Measurements from ENCODE around the gene TLR9.
"Not testable (repeated sequence)": the region's sequence is repeated elsewhere in the genome, so short reads cannot be mapped to it uniquely, and the experiment has no call there.

Gene TLR9, protein sequence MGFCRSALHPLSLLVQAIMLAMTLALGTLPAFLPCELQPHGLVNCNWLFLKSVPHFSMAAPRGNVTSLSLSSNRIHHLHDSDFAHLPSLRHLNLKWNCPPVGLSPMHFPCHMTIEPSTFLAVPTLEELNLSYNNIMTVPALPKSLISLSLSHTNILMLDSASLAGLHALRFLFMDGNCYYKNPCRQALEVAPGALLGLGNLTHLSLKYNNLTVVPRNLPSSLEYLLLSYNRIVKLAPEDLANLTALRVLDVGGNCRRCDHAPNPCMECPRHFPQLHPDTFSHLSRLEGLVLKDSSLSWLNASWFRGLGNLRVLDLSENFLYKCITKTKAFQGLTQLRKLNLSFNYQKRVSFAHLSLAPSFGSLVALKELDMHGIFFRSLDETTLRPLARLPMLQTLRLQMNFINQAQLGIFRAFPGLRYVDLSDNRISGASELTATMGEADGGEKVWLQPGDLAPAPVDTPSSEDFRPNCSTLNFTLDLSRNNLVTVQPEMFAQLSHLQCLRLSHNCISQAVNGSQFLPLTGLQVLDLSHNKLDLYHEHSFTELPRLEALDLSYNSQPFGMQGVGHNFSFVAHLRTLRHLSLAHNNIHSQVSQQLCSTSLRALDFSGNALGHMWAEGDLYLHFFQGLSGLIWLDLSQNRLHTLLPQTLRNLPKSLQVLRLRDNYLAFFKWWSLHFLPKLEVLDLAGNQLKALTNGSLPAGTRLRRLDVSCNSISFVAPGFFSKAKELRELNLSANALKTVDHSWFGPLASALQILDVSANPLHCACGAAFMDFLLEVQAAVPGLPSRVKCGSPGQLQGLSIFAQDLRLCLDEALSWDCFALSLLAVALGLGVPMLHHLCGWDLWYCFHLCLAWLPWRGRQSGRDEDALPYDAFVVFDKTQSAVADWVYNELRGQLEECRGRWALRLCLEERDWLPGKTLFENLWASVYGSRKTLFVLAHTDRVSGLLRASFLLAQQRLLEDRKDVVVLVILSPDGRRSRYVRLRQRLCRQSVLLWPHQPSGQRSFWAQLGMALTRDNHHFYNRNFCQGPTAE

DNA sequence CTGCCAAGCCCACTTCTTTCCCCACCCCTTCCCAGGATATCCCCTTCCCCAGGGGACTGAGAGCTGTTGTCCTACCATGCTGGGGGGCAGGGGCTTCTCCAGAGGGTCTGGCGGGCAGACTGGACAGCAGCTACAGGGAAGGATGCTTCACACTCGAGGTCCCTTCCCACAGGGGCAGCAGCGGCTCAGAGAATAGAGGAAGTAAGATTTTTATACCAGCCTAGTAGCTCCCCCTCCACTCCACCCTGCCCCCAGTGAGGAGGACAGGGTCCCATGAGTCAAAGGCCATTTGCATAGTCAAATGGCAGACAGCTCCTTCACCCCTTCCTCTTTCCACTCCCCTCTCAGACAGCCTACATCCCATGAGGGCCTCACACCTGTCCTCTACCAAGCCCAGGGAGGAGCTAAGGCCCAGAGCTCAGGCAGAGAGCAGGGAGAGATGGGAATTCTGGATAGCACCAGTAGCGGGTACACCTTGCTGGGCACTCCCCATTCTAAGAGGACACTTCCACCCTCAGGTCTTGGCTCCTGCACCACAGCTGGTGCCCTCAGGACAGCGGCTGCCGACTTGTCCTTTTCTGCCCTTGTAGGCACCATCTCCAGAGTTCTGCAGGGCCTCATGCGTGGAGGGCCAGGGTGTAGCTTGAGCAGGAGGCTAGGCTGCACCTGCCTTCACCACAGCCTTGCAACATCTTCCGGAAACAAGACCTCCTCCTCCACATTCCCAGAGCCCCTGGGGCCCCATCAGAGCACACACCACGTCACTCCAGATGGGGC is at the start of gene TLR9:
Gene TLR9, minus strand, starts transcription at position 194 of the 777 bp plus-strand sequence. Its CDS starts 116 bp downstream, at position 78.
- no peak for DNase-seq

DNA sequence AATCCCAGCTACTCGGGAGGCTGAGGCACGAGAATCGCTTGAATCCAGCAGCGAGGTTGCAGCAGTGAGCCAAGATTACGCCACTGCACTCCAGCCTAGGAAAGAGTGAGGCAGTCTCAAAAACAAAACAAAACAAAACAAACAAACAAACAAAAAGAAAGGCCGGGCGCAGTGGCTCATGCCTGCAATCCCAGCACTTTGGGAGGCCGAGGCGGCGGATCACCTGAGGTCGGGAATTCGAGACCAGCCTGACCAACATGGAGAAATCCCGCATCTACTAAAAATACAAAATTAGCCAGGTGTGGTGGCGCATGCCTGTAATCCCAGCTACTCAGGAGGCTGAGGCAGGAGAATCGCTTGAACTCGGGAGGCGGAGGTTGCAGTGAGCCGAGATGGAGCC is 49.3 kb upstream of the TLR9 start:
- DNase-seq: not testable (repeated sequence)

DNA sequence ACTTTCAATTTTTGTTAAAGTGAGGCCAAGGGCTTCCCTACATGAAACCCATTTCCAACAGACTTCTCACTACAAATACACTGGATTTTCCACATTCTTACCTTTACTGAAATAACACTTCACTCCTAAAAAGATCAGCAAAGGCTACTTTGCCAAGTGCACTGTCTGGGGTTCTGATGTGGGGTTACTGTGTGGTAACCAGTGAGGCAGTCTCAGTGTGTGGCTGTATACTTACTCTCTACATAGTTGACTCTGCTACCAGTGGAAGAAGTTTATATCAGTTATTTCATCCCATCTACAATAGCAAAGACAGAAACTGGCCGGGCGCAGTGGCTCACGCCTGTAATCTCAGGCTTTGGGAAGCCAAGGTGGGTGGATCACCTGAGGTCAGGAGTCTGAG is 47.4 kb upstream of the TLR9 start:
- DNase-seq: no peak

DNA sequence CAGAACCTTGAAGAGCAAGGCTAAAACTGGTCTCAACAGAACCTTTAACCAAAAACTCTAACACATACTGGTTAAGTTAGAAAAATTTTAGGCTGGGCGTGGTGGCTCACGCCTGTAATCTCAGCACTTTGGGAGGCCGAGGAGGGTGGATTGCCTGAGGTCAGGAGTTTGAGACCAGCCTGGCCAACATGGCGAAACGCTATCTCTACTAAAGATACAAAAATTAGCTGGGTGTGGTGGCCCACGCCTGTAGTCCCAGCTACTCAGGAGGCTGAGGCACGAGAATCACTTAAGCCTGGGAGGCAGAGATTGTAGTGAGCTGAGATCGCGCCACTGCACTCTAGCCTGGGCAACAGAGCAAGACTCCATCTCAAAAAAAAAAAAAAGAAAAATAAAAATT is 46.7 kb upstream of the TLR9 start:
- DNase-seq: not testable (repeated sequence)

DNA sequence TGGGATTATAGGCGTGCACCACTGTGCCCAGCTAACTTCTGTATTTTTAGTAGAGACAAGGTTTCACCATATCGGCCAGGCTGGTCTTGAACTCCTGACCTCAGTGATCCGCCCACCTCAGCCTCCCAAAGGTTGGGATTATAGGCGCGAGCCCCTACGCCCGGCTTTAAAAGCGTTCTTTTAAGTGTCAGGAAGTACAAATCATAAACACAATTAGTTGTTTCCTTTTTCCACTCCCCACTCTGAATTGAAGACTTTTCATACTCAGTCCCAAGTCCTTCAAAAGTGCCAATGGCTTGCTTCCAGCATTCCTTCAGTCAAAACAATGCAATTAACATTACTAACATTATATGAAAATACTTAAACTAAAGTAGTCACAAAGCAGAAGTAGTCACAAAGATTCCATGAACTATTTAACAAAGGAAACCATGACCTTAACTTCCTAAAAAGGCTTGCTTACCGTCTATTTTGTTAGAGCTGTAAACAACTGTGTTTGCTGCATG is 44.9 kb upstream of the TLR9 start:
- no peak for DNase-seq

DNA sequence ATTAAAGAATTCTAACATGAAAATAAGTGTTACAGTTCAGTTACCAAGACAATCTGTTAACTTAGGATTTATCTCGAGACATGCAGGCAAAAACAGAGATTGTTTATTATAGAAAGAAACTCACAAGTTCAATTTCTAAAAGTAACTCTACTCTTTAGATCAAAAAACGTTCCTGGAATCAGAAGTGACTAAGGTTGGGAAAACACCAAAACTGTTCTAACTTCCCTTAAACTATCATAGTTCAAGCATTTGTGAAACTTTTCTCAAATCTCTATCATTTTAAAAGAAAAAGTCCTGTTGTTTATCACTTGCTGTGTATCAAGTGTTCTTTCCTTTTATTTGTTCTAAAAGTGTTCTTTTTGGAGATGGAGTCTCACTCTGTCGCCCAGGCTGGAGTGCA is 44.3 kb upstream of the TLR9 start:
- DNase-seq: no peak

DNA sequence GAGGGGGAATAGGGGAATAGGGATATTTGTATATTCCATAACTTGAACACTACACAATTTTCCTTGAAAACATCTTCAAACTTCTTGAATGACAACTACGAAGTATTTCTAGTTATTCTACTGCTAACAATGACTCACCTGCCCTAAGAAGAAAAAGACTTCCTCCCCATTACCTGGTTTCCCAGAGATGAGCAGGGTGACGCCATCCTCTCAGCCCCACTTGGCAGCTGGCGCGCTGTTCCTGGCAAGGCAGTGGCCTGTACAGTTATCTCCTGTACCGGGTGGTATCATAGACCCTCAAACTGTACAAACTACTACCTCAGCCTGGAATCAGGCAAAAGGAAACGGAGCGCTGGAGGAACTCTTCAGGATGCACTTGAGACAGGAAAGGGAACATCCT is 42.6 kb upstream of the TLR9 start:
- DNase-seq: no peak

DNA sequence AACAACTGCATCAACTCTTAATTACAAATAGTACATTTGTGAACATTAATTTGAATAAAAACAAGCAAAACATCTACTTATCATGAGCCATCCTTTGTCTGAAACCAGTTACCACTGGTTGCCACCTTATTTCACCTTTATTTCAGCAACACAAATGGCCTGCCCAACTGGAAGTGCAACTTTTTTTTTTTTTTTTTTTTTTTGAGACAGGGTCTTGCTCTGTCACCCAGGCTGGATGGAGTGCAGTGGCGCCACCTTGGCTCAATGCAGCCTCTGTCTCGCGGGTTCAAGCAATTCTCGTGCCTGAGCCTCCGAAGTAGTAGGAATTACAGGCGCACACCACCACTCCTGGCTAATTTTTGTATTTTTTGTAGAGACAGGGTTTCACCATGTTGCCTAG is 39.9 kb upstream of the TLR9 start:
- no peak for DNase-seq

DNA sequence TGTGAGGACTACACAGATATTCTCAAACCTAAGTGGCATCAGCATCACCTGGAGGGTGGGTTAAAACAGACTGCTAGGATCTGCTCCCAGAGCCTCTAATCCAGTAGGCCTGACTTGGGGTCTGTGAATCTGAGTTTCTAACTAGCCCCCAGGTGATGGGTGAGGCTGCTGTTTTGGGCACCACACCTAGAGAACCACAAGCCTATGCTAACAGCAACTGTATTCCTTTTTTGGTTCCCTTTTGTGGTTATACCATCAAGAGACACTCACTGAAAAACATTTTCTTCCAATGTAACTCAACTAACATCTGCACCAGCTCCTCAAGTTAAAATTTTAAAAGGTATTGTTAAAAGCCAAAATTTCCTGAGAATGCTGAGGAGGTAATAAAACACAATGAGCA is 37.0 kb upstream of the TLR9 start:
- no peak for DNase-seq

DNA sequence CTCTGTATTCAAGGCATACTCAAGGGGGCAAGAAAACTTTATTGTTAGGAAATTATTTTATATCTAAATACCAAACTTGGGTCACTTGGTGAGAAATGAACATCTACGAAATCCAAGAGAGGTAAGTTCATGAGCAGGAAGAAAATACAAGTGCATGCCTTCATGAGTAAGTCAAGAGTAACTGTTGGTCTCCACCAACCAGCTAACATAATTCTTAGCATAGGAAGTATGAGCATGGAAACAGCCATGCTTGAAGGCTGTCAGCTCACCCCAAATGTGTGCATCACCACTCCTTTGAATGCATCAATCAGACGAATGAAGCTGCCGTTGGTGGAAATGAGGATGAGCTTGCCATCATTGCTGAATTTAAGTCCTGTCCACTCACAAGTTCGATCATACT is 34.0 kb upstream of the TLR9 start:
- DNase-seq: no peak

DNA sequence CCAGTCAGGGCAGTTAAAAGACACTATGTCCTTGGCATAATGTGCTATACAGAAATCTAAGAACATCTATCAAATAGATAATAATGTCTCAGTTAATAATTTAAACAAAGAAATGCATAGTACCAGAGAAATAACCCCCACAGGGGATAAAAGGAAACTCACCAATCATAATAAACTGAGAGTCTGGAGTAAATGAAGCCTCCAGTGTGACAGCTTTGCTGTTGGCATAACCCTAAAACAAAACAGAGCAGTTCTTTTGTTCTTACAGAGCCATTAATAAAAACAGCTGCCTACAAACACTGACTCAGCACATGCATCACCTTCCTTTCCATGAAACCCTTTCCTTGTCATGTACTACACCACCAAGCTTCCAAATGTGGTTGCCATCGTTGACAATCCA is 33.6 kb upstream of the TLR9 start:
- DNase-seq: no peak

DNA sequence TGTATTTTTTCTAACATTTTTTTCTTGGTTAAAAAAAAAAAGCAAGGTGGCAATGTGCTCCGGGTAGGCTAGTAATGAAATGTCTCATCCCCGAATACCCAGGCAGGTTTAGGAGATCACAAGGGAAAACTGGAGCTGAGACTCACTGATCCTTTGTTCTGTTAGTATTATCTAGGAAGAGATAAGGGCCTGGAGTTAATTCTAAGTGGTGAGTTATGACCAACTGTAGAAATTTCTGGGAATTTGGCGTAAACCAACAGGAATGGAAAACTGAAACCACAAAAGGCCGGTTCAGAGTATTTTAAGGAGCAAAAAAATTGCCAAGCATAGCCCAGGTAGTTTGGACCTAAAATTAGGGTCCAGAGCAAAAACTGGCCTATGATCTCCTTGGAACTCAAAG is 32.5 kb upstream of the TLR9 start:
- no peak for DNase-seq

DNA sequence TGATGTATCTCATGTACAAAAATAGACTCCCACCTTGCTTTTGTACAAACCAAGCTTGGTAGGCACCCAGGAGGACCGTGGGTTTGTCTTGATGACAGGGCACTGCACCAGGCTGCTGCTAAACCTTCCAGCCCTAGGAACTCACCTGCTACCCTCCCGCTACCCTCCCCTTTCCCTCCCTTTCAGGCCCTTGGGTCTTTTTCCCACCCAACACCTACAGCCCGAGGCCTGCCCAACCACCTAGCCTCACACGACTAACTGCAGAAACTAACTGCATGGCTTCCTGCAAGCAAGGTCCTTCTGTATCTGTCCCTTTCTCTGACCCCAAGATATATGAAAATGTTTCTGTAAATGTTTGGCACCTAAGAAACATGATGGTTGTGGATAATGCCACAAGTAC is 31.2 kb upstream of the TLR9 start:
- no peak for DNase-seq

DNA sequence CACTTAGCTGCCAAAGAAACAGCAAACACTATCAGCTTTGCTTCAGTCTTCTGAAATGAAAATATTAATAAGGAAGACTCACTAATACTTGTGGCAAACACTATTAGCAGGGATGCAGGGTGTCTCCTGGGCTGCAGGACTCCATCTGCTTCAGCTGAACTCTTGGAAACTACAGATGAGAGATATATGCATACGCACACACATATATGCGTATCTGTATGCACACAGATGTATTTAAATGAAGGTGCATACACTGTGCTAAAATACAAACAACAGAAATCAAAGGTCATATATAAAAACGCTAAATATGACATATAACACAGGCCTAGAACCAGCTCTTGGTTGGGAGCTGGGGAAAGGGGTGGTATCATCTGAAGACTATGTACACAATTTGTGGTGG is 30.7 kb upstream of the TLR9 start:
- no peak for DNase-seq

DNA sequence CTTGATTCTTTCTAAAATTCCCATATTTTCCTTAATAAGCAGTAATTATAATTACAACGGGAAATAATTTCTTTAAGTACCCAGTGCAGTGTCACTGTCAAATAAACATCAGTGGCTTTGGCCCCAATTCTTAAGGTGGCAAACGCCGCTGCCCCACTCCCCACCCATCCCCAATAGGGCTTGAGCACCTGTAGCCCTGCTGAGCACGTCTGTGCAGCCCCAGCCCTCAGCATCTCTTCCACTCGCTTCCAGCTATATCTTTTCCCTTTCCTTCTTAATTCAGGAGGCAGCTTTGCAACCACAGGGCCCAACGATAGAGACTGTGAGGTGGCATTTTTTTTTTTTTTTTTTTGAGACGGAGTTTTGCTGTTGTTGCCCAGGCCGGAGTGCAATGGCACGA is 29.2 kb upstream of the TLR9 start:
- no peak for DNase-seq

DNA sequence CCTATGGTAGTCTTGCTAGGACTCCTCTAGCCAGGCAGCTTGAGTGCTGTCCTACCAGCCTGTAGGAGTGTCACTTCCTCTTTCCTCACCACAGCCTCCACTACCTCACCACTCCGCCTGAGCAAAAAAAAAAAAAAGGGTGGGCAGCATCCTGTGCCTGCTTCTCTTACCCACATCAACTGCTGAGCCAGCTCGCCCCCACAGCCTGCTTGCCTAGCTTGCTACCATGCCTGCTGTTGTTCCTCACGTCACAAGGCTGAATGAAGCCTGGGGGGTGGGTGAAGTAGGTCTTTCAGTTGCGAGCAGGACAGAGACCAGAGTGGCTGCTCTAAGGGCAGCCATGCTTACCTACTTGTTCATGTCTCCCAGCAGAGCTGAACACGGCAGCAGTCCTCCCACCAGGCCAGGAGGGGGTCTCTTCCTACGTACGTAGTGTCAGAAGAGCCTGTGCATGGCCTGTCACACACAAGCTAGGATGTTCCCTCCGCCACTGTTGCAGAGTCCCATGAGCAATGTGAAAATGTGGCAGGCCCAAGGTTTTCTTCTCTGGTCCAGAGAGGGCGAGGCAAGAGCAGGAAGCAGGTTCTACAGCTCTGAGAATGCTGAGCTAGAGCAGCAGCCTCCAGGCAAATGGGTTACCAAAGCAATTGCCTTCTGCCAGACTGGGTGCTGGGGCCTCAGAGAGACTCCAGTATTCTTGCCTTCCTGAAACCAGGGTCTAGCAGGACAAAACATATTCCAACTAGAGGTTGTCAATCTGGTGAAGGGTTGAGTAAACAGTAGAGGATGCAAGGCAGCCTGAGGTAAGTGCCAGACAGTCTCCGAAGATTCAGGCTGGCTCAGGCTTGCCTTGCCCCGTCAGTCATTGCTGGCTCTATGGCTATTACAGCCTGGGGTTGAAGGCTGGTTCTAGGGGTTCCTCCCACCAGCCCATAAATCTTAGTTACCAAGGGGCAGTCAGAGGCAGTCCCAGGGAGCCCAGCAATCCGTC is 28.2 kb upstream of the TLR9 start:
- DNase-seq: no peak

DNA sequence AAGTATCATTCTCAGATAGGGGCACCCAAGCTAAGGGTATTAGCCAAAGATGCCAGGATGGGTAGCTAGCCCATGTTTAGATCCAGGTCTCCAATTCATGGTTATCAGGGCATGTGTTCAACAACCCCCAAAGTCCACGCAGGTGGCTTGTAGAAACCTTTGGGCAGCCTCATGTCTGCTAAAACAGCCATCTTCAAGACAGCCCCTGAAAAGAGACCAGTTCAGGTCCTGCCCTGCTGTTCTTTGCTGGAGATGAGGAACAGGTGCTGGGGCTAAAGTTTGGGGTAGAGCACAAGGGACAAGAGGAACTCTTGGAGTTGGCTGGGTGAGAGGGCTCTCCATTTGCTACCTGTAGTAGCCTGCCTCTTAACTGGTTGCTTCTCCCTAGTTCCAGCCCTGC is 24.7 kb upstream of the TLR9 start:
- DNase-seq: no peak

DNA sequence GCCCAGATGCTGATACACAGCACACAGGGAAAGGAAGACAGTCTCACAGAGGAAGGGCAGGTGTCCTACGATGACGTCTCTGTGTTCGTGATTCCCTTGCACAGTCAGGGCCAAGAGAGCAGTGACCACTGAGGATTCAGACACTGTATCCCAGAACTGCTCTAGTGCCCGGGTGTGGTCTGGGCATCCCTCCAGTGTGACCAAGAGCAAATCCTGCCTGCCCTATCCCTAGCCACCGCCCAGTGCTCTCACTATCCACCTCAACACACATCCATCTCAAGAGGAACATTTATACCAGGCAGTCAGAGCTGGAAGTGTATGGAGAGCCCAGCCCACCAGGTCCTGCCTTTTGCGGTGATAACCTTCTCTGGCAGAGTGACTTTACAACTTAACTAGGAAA is 24.2 kb upstream of the TLR9 start:
- DNase-seq: no peak

DNA sequence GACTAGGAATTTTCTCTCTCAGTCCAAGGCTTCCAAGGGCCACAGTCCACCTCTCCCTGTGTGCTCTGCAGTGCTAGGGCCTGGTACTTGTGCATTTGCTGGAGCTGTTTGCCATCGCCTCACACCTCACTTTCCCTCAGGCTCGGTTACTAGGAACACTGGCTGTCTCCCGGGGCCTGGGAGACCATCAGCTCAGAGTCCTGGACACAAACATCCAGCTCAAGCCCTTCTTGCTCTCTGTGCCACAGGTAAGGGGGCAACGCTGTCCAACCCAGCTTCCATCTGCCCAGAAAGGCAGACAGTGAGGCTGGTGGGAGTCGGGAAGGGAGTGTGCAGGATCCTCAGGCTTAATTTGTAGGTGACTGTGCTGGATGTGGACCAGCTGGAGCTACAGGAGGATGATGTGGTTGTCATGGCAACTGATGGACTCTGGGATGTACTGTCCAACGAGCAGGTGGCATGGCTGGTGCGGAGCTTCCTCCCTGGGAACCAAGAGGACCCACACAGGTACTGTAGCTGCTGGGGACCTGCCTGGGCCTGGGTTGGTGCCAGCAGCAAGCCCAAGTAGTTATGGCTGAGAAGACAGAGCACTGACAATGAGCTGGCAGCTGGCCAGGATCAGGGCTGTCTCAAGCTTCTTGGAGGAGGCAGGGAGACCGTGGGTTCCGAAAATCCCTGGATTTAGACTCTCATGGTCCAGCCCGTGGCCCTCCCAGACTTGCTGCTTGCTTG is 23.5 kb upstream of the TLR9 start:
- peak; percentile 50 for DNase-seq

DNA sequence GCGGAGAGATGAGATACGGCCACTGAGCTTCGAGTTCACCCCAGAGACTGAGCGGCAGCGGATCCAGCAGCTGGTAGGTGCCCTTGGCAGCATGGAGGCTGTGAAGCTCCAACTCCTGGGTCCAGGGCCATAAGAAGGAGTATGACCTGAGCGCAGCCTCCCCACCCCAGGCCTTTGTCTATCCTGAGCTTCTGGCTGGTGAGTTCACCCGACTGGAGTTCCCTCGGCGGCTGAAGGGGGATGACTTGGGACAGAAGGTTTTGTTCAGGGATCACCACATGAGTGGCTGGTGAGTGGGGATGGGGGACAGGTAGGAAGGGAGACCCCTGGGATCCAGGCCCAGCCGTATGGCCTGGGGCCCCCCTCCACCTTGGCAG is 22.7 kb upstream of the TLR9 start:
- no peak for DNase-seq
